GM13977 (cell line): Measurements from ENCODE around the gene TEAD1.

Experiments used
- DNase-seq: peaks from one replicate; pipeline ENCODE4 v3.0.0; 2012; ENCODE audit warnings: low spot score
- CTCF ChIP-seq: IDR thresholded peaks from 2 replicates; pipeline ENCODE4 v1.5.1; 2012; ENCODE audit warnings: mild to moderate bottlenecking, control low read depth; ENCODE audit not compliant: insufficient read depth; ENCODE audit errors: extremely low read depth, missing control alignments
- in situ Hi-C: fragments of 300-500 bp; cut with MboI; formaldehyde crosslinking; loops from one replicate; pipeline ENCODE4 v1.12.0; 2022; ENCODE audit warnings: low sequenced_read_pairs, low pct_unique_long_range_greater_than_20kb, mixed read lengths, inconsistent platforms; ENCODE audit not compliant: unreplicated experiment

The TEAD1 gene

GRCh38 chr11:12831471-12832202 lies 157.4 kb downstream of the TEAD1 start:
- TF ChIP-seq CTCF, result no peak
- in situ Hi-C loops, result no loop called here
- no peak for DNase-seq

- in situ Hi-C loops, result no loop called here
- TF ChIP-seq CTCF, result no peak
- DNase-seq, result no peak
Measured at GRCh38 chr11:12832480-12833224, 158.4 kb downstream of the TEAD1 start.

GRCh38 chr11:12834166-12834565 lies 159.9 kb downstream of the TEAD1 start:
- no peak for TF ChIP-seq CTCF
- in situ Hi-C loops, result no loop called here
- no peak for DNase-seq

- in situ Hi-C loops, result no loop called here
- no peak for DNase-seq
- TF ChIP-seq CTCF, result no peak
Measured at GRCh38 chr11:12834630-12835029, 160.4 kb downstream of the TEAD1 start.

- TF ChIP-seq CTCF, result no peak
- in situ Hi-C loops, result no loop called here
- no peak for DNase-seq
Measured at GRCh38 chr11:12835286-12835685, 161.1 kb downstream of the TEAD1 start.

GRCh38 chr11:12838463-12839123 lies 164.4 kb downstream of the TEAD1 start:
- no peak for TF ChIP-seq CTCF
- no peak for DNase-seq
- in situ Hi-C loops, result no loop called here
